HepG2 (cell line): ENCODE data around the gene ZNF276. TPM values are rescaled to one million over a fixed set of nuclear protein-coding genes. Genes with fewer than 3 reads are reported as not detected.

ENCODE experiments used
- ARID2 ChIP-seq: sonication (generic); formaldehyde crosslinking; IDR thresholded peaks from 2 replicates; pipeline ENCODE4 v1.8.1; 2022; ENCODE audit warnings: mild to moderate bottlenecking, missing genetic modification reagents, borderline replicate concordance
- KDM6A ChIP-seq: IDR thresholded peaks from 2 replicates; pipeline ENCODE4 v1.6.1; 2016; ENCODE audit warnings: low read depth
- MED13 ChIP-seq: sonication (generic); formaldehyde crosslinking; IDR thresholded peaks from 2 replicates; pipeline ENCODE4 v1.5.0; 2020; ENCODE audit warnings: missing genetic modification reagents
- MEIS2 ChIP-seq: sonication (generic); formaldehyde crosslinking; IDR thresholded peaks from 2 replicates; pipeline ENCODE4 v1.9.0; 2021; ENCODE audit warnings: mild to moderate bottlenecking, missing genetic modification reagents
- NCOR1 ChIP-seq: fragments of 200-600 bp; sonication (generic); IDR thresholded peaks from 2 replicates; pipeline ENCODE4 v1.7.0; 2017; ENCODE audit warnings: antibody characterized with exemption, low read length, borderline replicate concordance
- RARG ChIP-seq: sonication (generic); formaldehyde crosslinking; IDR thresholded peaks from 2 replicates; pipeline ENCODE4 v1.4.0; 2020; ENCODE audit warnings: low read depth, mild to moderate bottlenecking, missing genetic modification reagents
- SIN3A ChIP-seq: IDR thresholded peaks from 2 replicates; pipeline ENCODE4 v1.6.1; 2011; ENCODE audit warnings: low read depth, mild to moderate bottlenecking, control low read depth, low read length, borderline replicate concordance
- TSC22D2 ChIP-seq: sonication (generic); formaldehyde crosslinking; IDR thresholded peaks from 2 replicates; pipeline ENCODE4 v1.5.1; 2020; ENCODE audit warnings: missing genetic modification reagents, mild to moderate bottlenecking, borderline replicate concordance
- ZNF7 ChIP-seq: IDR thresholded peaks from 2 replicates; pipeline ENCODE4 v1.6.1; 2016; ENCODE audit warnings: missing biosample characterization, missing genetic modification reagents
- ZNF891 ChIP-seq: sonication (generic); formaldehyde crosslinking; IDR thresholded peaks from 2 replicates; pipeline ENCODE4 v1.5.0; 2020; ENCODE audit warnings: mild to moderate bottlenecking, missing genetic modification reagents
- ZSCAN9 ChIP-seq: IDR thresholded peaks from 2 replicates; pipeline ENCODE4 v1.6.1; 2016; ENCODE audit warnings: borderline replicate concordance
- polyA plus RNA-seq, 8 experiments: library from polyadenylated mRNA; depleted of rRNA in 3 of 8; stranded (reverse) in 7 of 8; unstranded in 1 of 8; fragments of >200 nt; fragmentation: Illumina TruSeq in 4 of 8; extraction: Trizol in 4 of 8; gene quantifications; 2 replicates each; pipeline versions ENCODE4 v1.2.1 to v1.2.3, GENCODE V29; 2011 to 2016; ENCODE audit warnings: low read depth in 4 of 8, missing spikeins in 1 of 8, mixed read lengths in 1 of 8; ENCODE audit not compliant: insufficient read depth in 1 of 8
- total RNA-seq, 5 experiments: library from RNA; depleted of rRNA; stranded (reverse); fragments of >200 nt; fragmentation: Illumina TruSeq; extraction: Trizol; gene quantifications; 2 replicates each; pipeline ENCODE4 v1.2.3, GENCODE V29; 2016; ENCODE audit warnings: low read depth in 1 of 5
- TF ChIP-seq, protein P1 (sequence below): sonication (generic); formaldehyde crosslinking; IDR thresholded peaks from 2 replicates; pipeline ENCODE4 v1.9.0; 2021; ENCODE audit warnings: missing genetic modification reagents, mild to moderate bottlenecking, borderline replicate concordance
- TF ChIP-seq, protein P2 (sequence below): sonication (generic); formaldehyde crosslinking; conservative IDR thresholded peaks from 2 replicates; pipeline ENCODE4 v1.8.0; 2022; ENCODE audit warnings: missing genetic modification reagents
- TF ChIP-seq, protein P3 (sequence below), 2 experiments: sonication (generic) in 1 of 2; formaldehyde crosslinking in 1 of 2; IDR thresholded peaks; 2 replicates each; pipeline versions ENCODE4 v1.4.0 to v1.6.1; 2018 to 2020; ENCODE audit warnings: missing genetic modification reagents in 2 of 2, borderline replicate concordance in 1 of 2, low read depth in 1 of 2, mild to moderate bottlenecking in 1 of 2, missing biosample characterization in 1 of 2
- TF ChIP-seq, protein P4 (sequence below): IDR thresholded peaks from 2 replicates; pipeline ENCODE4 v1.6.1; 2016; ENCODE audit warnings: low read depth
- TF ChIP-seq, protein P5 (sequence below): sonication (generic); formaldehyde crosslinking; IDR thresholded peaks from 2 replicates; pipeline ENCODE4 v1.4.0; 2020; ENCODE audit warnings: missing genetic modification reagents

Gene ZNF276
- total and polyA plus RNA-seq, 2 of the 13 experiments (the other 11 are each of a cell fraction or from before 2014, with no cell fraction given), result 17.7 to 18.0 TPM

DNA sequence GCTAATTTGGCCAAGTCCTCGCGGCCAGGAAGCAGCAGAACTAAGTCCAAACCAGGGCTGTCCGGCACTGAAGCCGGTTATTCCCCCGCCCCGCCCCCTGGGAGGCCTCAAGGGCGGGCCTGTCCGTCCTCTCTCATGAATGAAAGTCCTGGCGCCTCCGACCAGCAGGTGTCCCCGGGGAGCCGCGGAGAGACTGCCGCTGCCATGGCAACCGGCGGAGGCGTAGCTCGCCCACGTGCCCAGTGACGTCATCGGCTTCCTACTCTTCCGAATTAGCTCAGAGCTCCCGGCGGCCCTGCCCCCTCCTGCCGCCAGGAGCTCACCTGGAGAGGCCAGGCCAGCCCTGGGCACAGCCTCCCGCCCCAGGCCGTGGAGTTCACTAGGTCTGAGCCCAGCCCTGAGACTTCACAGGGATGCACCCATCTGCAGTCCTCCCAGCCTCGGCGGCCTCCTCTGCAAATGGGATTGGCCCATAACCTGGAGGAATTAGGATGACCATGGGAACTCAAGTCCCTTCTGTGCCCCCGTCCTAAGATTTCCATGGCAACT is 21.2 kb upstream of the ZNF276 start (continued):
- TF ChIP-seq, protein P1, sequence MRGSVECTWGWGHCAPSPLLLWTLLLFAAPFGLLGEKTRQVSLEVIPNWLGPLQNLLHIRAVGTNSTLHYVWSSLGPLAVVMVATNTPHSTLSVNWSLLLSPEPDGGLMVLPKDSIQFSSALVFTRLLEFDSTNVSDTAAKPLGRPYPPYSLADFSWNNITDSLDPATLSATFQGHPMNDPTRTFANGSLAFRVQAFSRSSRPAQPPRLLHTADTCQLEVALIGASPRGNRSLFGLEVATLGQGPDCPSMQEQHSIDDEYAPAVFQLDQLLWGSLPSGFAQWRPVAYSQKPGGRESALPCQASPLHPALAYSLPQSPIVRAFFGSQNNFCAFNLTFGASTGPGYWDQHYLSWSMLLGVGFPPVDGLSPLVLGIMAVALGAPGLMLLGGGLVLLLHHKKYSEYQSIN, result no peak
- TF ChIP-seq MED13, result 0 out of 2 replicates have a peak, but pooled peaks have one; percentile 37
- TF ChIP-seq, protein P2, sequence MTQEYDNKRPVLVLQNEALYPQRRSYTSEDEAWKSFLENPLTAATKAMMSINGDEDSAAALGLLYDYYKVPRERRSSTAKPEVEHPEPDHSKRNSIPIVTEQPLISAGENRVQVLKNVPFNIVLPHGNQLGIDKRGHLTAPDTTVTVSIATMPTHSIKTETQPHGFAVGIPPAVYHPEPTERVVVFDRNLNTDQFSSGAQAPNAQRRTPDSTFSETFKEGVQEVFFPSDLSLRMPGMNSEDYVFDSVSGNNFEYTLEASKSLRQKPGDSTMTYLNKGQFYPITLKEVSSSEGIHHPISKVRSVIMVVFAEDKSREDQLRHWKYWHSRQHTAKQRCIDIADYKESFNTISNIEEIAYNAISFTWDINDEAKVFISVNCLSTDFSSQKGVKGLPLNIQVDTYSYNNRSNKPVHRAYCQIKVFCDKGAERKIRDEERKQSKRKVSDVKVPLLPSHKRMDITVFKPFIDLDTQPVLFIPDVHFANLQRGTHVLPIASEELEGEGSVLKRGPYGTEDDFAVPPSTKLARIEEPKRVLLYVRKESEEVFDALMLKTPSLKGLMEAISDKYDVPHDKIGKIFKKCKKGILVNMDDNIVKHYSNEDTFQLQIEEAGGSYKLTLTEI (CRISPR knock-in tag), result no peak
- TF ChIP-seq, protein P3, sequence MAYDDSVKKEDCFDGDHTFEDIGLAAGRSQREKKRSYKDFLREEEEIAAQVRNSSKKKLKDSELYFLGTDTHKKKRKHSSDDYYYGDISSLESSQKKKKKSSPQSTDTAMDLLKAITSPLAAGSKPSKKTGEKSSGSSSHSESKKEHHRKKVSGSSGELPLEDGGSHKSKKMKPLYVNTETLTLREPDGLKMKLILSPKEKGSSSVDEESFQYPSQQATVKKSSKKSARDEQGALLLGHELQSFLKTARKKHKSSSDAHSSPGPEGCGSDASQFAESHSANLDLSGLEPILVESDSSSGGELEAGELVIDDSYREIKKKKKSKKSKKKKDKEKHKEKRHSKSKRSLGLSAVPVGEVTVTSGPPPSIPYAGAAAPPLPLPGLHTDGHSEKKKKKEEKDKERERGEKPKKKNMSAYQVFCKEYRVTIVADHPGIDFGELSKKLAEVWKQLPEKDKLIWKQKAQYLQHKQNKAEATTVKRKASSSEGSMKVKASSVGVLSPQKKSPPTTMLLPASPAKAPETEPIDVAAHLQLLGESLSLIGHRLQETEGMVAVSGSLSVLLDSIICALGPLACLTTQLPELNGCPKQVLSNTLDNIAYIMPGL (CRISPR knock-in tag; IDR thresholded peaks at IDR 0.05; ENCODE audit: borderline replicate concordance in 1 of 2, low read depth in 1 of 2), result peak; percentile 18 to 63; a peak in 2 of 4 replicates
- TF ChIP-seq, protein P4, sequence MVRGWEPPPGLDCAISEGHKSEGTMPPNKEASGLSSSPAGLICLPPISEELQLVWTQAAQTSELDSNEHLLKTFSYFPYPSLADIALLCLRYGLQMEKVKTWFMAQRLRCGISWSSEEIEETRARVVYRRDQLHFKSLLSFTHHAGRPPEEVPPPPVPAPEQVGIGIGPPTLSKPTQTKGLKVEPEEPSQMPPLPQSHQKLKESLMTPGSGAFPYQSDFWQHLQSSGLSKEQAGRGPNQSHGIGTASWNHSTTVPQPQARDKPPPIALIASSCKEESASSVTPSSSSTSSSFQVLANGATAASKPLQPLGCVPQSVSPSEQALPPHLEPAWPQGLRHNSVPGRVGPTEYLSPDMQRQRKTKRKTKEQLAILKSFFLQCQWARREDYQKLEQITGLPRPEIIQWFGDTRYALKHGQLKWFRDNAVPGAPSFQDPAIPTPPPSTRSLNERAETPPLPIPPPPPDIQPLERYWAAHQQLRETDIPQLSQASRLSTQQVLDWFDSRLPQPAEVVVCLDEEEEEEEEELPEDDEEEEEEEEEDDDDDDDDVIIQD, result peak; percentile 69; the same call in 1 of the 2 replicates
- peak; percentile 92; the same call in 1 of the 2 replicates for TF ChIP-seq TSC22D2
- no peak for TF ChIP-seq RARG (CRISPR knock-in tag)
- peak; percentile 75; the same call in 1 of the 2 replicates for TF ChIP-seq MEIS2
- TF ChIP-seq NCOR1, result peak; percentile 34; the same call in 1 of the 2 replicates
- TF ChIP-seq, protein P5, sequence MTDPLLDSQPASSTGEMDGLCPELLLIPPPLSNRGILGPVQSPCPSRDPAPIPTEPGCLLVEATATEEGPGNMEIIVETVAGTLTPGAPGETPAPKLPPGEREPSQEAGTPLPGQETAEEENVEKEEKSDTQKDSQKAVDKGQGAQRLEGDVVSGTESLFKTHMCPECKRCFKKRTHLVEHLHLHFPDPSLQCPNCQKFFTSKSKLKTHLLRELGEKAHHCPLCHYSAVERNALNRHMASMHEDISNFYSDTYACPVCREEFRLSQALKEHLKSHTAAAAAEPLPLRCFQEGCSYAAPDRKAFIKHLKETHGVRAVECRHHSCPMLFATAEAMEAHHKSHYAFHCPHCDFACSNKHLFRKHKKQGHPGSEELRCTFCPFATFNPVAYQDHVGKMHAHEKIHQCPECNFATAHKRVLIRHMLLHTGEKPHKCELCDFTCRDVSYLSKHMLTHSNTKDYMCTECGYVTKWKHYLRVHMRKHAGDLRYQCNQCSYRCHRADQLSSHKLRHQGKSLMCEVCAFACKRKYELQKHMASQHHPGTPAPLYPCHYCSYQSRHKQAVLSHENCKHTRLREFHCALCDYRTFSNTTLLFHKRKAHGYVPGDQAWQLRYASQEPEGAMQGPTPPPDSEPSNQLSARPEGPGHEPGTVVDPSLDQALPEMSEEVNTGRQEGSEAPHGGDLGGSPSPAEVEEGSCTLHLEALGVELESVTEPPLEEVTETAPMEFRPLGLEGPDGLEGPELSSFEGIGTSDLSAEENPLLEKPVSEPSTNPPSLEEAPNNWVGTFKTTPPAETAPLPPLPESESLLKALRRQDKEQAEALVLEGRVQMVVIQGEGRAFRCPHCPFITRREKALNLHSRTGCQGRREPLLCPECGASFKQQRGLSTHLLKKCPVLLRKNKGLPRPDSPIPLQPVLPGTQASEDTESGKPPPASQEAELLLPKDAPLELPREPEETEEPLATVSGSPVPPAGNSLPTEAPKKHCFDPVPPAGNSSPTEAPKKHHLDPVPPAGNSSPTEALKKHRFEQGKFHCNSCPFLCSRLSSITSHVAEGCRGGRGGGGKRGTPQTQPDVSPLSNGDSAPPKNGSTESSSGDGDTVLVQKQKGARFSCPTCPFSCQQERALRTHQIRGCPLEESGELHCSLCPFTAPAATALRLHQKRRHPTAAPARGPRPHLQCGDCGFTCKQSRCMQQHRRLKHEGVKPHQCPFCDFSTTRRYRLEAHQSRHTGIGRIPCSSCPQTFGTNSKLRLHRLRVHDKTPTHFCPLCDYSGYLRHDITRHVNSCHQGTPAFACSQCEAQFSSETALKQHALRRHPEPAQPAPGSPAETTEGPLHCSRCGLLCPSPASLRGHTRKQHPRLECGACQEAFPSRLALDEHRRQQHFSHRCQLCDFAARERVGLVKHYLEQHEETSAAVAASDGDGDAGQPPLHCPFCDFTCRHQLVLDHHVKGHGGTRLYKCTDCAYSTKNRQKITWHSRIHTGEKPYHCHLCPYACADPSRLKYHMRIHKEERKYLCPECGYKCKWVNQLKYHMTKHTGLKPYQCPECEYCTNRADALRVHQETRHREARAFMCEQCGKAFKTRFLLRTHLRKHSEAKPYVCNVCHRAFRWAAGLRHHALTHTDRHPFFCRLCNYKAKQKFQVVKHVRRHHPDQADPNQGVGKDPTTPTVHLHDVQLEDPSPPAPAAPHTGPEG, result 0 out of 2 replicates have a peak, but pooled peaks have one; percentile 11
- no peak for TF ChIP-seq ARID2 (CRISPR knock-in tag)
- TF ChIP-seq ZSCAN9 (CRISPR knock-in tag), result peak; percentile 77
- peak; percentile 18; the same call in 1 of the 2 replicates for TF ChIP-seq KDM6A (CRISPR knock-in tag)
- TF ChIP-seq SIN3A, result peak; percentile 98
- TF ChIP-seq ZNF7 (CRISPR knock-in tag), result no peak
- no peak for TF ChIP-seq ZNF891 (CRISPR knock-in tag)
